DOHH2 (cell line): Measurements from ENCODE around the gene PGBD5.

ENCODE experiments used
- H3F3A ChIP-seq: fragments of 200-600 bp; sonication (generic), shearing (Covaris generic); 2 replicates; pipeline ENCODE4 v1.6.0; 2016; ENCODE audit warnings: antibody characterized with exemption, mild to moderate bottlenecking; ENCODE audit not compliant: control insufficient read depth, insufficient read depth
- H3K27ac ChIP-seq: fragments of 200-600 bp; sonication (generic); 2 replicates; pipeline ENCODE4 v1.5.1; 2014; ENCODE audit warnings: low read depth, mild to moderate bottlenecking, low read length, moderate library complexity
- H3K27me3 ChIP-seq: fragments of 200-600 bp; sonication (generic); 2 replicates; pipeline ENCODE4 v1.6.1; 2014; ENCODE audit warnings: mild to moderate bottlenecking, low read length, mixed read lengths; ENCODE audit not compliant: control insufficient read depth
- H3K36me3 ChIP-seq: fragments of 200-600 bp; sonication (generic); 2 replicates; pipeline ENCODE4 v1.6.1; 2014; ENCODE audit warnings: mild to moderate bottlenecking, low read length, moderate library complexity, mixed read lengths; ENCODE audit not compliant: control insufficient read depth
- H3K4me1 ChIP-seq: fragments of 200-600 bp; sonication (generic); 2 replicates; pipeline ENCODE4 v1.6.1; 2014; ENCODE audit warnings: mild to moderate bottlenecking, low read length, mixed read lengths; ENCODE audit not compliant: control insufficient read depth
- H3K4me2 ChIP-seq: fragments of 200-600 bp; sonication (generic); 2 replicates; pipeline ENCODE4 v1.6.0; 2014; ENCODE audit warnings: mild to moderate bottlenecking, low read length, moderate library complexity
- H3K4me3 ChIP-seq: fragments of 200-600 bp; sonication (generic); 2 replicates; pipeline ENCODE4 v1.5.1; 2014; ENCODE audit warnings: mild to moderate bottlenecking, low read length, mixed read lengths
- H3K79me2 ChIP-seq: fragments of 200-600 bp; sonication (generic); 2 replicates; pipeline ENCODE4 v1.6.1; 2014; ENCODE audit warnings: mild to moderate bottlenecking, low read length, mixed read lengths; ENCODE audit not compliant: control insufficient read depth
- H3K9me2 ChIP-seq: fragments of 200-600 bp; sonication (generic); replicated peaks from 2 replicates; pipeline ENCODE4 v1.6.1; 2014; ENCODE audit warnings: mild to moderate bottlenecking, low read length, mixed read lengths; ENCODE audit not compliant: control insufficient read depth
- H3K9me3 ChIP-seq: fragments of 200-600 bp; sonication (generic); 2 replicates; pipeline ENCODE4 v1.6.1; 2014; ENCODE audit warnings: antibody characterized with exemption, low read length, mixed read lengths; ENCODE audit not compliant: control insufficient read depth, insufficient read depth
- H4K20me1 ChIP-seq: fragments of 200-600 bp; sonication (generic); 2 replicates; pipeline ENCODE4 v1.6.0; 2014; ENCODE audit warnings: low read depth, mild to moderate bottlenecking, antibody characterized with exemption, low read length, moderate library complexity; ENCODE audit not compliant: control insufficient read depth, insufficient read depth
- CTCF ChIP-seq: fragments of 200-600 bp; sonication (generic); IDR thresholded peaks from one replicate; pipeline ENCODE4 v1.5.1; 2014; ENCODE audit warnings: antibody characterized with exemption, mild to moderate bottlenecking, low read depth, low read length; ENCODE audit not compliant: poor library complexity, severe bottlenecking
- EZH2phosphoT487 ChIP-seq: fragments of 200-600 bp; sonication (generic); IDR thresholded peaks from 2 replicates; pipeline ENCODE4 v1.6.1; 2017; ENCODE audit warnings: borderline replicate concordance, mild to moderate bottlenecking, antibody characterized with exemption, low read length, moderate library complexity, mixed read lengths

Gene PGBD5

DNA sequence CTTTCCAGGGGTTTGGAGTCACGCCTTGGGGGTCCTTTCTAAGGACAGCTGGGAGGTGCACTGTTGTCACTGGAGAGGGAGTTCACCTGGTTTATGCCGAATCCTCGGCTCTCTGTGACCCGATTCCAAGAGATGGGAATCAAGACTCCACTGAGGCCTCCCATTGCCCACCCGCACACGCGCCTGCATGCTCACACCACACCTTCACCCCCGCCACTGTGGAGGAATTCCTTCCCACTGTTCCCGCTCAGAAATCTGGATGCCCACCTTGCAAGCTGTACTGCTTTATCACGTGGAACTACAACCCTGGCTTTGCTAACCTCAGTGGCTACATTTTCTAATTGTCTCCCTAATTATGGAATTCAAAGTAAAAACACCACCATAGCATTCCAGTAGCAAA, 29.2 kb downstream of the PGBD5 start:
- TF ChIP-seq CTCF (no peak), EZH2phosphoT487 (no peak)
- Histone ChIP-seq H3K4me2 (no peak overlapping the region), H3K27ac (no peak overlapping the region), H3K9me3 (no peaks in the 10 kb centered on the region), H3K27me3 (no peaks in the 10 kb centered on the region), H3K4me1 (no peaks in the 10 kb centered on the region), H3K79me2 (no peaks in the 10 kb centered on the region), H3K9me2 (no peaks in the 10 kb centered on the region), H3K36me3 (no peaks in the 10 kb centered on the region), H3F3A (no peaks in the 10 kb centered on the region), H4K20me1 (no peaks in the 10 kb centered on the region), H3K4me3 (no peak overlapping the region)

GRCh38 chr1:230395932-230396331, 30.2 kb downstream of the PGBD5 start:
- Histone ChIP-seq H3K36me3 (no peaks in the 10 kb centered on the region), H3K4me1 (no peaks in the 10 kb centered on the region), H3K4me2 (no peak overlapping the region), H3K9me3 (no peaks in the 10 kb centered on the region), H3K27me3 (no peaks in the 10 kb centered on the region), H4K20me1 (no peaks in the 10 kb centered on the region), H3K4me3 (no peak overlapping the region), H3K9me2 (no peaks in the 10 kb centered on the region), H3F3A (no peaks in the 10 kb centered on the region), H3K27ac (no peak overlapping the region), H3K79me2 (no peaks in the 10 kb centered on the region)
- no peak for TF ChIP-seq CTCF
- TF ChIP-seq EZH2phosphoT487: no peak

DNA sequence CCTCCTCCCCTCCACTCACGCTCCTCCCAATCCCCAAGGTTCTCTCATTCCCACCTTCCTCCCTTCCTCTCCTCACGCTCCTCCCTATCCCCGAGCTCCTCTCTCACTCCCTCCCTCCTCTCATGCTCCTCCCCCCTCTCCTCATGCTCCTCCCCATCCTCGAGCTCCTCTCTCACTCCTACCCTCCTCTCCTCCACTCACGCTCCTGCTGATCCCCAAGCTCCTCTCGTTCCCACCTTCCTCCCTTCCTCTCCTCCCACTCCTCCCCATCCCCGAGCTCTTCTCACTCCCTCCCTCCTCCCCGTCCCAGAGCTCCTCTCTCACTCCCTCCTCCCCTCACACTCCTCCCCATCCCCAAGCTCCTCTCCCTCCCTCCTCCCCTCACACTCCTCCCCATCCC, 31.4 kb downstream of the PGBD5 start:
- H3F3A ChIP-seq: no peaks in the 10 kb centered on the region
- H3K27ac ChIP-seq: no peak overlapping the region
- no peaks in the 10 kb centered on the region for H3K9me2 ChIP-seq
- no peak overlapping the region for H3K4me3 ChIP-seq
- TF ChIP-seq CTCF (no peak), EZH2phosphoT487 (no peak)
- H4K20me1 ChIP-seq: no peaks in the 10 kb centered on the region
- no peaks in the 10 kb centered on the region for H3K36me3 ChIP-seq
- H3K9me3 ChIP-seq: no peaks in the 10 kb centered on the region
- no peaks in the 10 kb centered on the region for H3K79me2 ChIP-seq
- no peak overlapping the region for H3K4me2 ChIP-seq
- H3K27me3 ChIP-seq: no peaks in the 10 kb centered on the region
- H3K4me1 ChIP-seq: no peaks in the 10 kb centered on the region

GRCh38 chr1:230394134-230394533, 32.0 kb downstream of the PGBD5 start:
- Histone ChIP-seq H3F3A (no peaks in the 10 kb centered on the region), H3K4me2 (no peak overlapping the region), H3K9me3 (no peaks in the 10 kb centered on the region), H3K27ac (no peak overlapping the region), H3K4me3 (no peak overlapping the region), H3K4me1 (no peaks in the 10 kb centered on the region), H3K79me2 (no peaks in the 10 kb centered on the region), H4K20me1 (no peaks in the 10 kb centered on the region), H3K9me2 (no peaks in the 10 kb centered on the region), H3K27me3 (no peaks in the 10 kb centered on the region), H3K36me3 (no peaks in the 10 kb centered on the region)
- no peak for TF ChIP-seq CTCF
- no peak for TF ChIP-seq EZH2phosphoT487
